H9 (cell line): ENCODE measurements around the gene PCNX2. TPM values are rescaled to one million over a fixed set of nuclear protein-coding genes. Genes with fewer than 3 reads are reported as not detected.

ENCODE experiments used
- DNase-seq: peaks from one replicate; pipeline ENCODE4 v3.0.0-alpha.2; 2017
- H2AFZ ChIP-seq: one replicate; pipeline ENCODE4 v1.6.1; 2013; ENCODE audit warnings: mild to moderate bottlenecking, low read length, control low read depth, moderate library complexity
- H2AK5ac ChIP-seq: 2 replicates; pipeline ENCODE4 v1.6.1; 2013; ENCODE audit warnings: low read length, control low read depth, mixed read lengths; ENCODE audit not compliant: insufficient read length
- H2BK120ac ChIP-seq: one replicate; pipeline ENCODE4 v1.6.1; 2013; ENCODE audit warnings: low read depth, mild to moderate bottlenecking, low read length, control low read depth, inconsistent platforms; ENCODE audit not compliant: poor library complexity, severe bottlenecking
- H2BK12ac ChIP-seq: 2 replicates; pipeline ENCODE4 v1.6.1; 2013; ENCODE audit warnings: low read length, control low read depth, mixed read lengths, low read depth; ENCODE audit not compliant: insufficient read length
- H2BK15ac ChIP-seq: 2 replicates; pipeline ENCODE4 v1.6.1; 2013; ENCODE audit warnings: low read depth, low read length, control low read depth
- H2BK20ac ChIP-seq: one replicate; pipeline ENCODE4 v1.6.1; 2013; ENCODE audit warnings: low read depth, mild to moderate bottlenecking, low read length, control low read depth, inconsistent platforms; ENCODE audit not compliant: poor library complexity, severe bottlenecking
- H2BK5ac ChIP-seq: 2 replicates; pipeline ENCODE4 v1.6.1; 2013; ENCODE audit warnings: low read length, control low read depth, mixed read lengths; ENCODE audit not compliant: insufficient read length
- H3K14ac ChIP-seq: 2 replicates; pipeline ENCODE4 v1.6.1; 2013; ENCODE audit warnings: low read length, control low read depth; ENCODE audit not compliant: insufficient read depth
- H3K18ac ChIP-seq: 2 replicates; pipeline ENCODE4 v1.6.1; 2013; ENCODE audit warnings: low read depth, mild to moderate bottlenecking, mixed read lengths, low read length, control low read depth; ENCODE audit not compliant: insufficient read length
- H3K23ac ChIP-seq: 2 replicates; pipeline ENCODE4 v1.6.1; 2013; ENCODE audit warnings: low read length, control low read depth, mixed read lengths, low read depth; ENCODE audit not compliant: insufficient read length
- H3K23me2 ChIP-seq: 2 replicates; pipeline ENCODE4 v1.6.1; 2013; ENCODE audit warnings: low read depth, mild to moderate bottlenecking, mixed read lengths, low read length, control low read depth; ENCODE audit not compliant: insufficient read length, poor library complexity, severe bottlenecking
- H3K27ac ChIP-seq: 2 replicates; pipeline ENCODE4 v1.5.1; 2013; ENCODE audit warnings: low read length, control low read depth, mixed read lengths, low read depth; ENCODE audit not compliant: insufficient read length
- H3K27me3 ChIP-seq: 2 replicates; pipeline ENCODE4 v1.6.1; 2013; ENCODE audit warnings: low read length, control low read depth, inconsistent platforms; ENCODE audit not compliant: insufficient read depth
- H3K4ac ChIP-seq: 2 replicates; pipeline ENCODE4 v1.6.1; 2013; ENCODE audit warnings: low read depth, mild to moderate bottlenecking, control low read depth, inconsistent platforms, low read length, moderate library complexity
- H3K4me1 ChIP-seq: 2 replicates; pipeline ENCODE4 v1.6.1; 2013; ENCODE audit warnings: low read length, control low read depth, inconsistent platforms; ENCODE audit not compliant: insufficient read depth
- H3K4me2 ChIP-seq: 2 replicates; pipeline ENCODE4 v1.6.1; 2013; ENCODE audit warnings: low read length, control low read depth, mixed read lengths; ENCODE audit not compliant: insufficient read length, insufficient read depth
- H3K56ac ChIP-seq: 2 replicates; pipeline ENCODE4 v1.6.1; 2013; ENCODE audit warnings: low read depth, mild to moderate bottlenecking, mixed read lengths, low read length, control low read depth; ENCODE audit not compliant: insufficient read length
- H3K79me1 ChIP-seq: 2 replicates; pipeline ENCODE4 v1.6.1; 2013; ENCODE audit warnings: low read depth, mild to moderate bottlenecking, moderate library complexity, low read length, control low read depth, inconsistent platforms; ENCODE audit not compliant: insufficient read depth, poor library complexity, severe bottlenecking
- H3K79me2 ChIP-seq: 2 replicates; pipeline ENCODE4 v1.6.1; 2013; ENCODE audit warnings: low read length, control low read depth, inconsistent platforms; ENCODE audit not compliant: insufficient read depth
- H3K9ac ChIP-seq: 2 replicates; pipeline ENCODE4 v1.6.1; 2013; ENCODE audit warnings: low read length, control low read depth, mixed read lengths; ENCODE audit not compliant: insufficient read length; ENCODE audit errors: extremely low read depth
- H3K9me3 ChIP-seq: one replicate; pipeline ENCODE4 v1.6.1; 2013; ENCODE audit warnings: low read depth, low read length, inconsistent platforms; ENCODE audit not compliant: control insufficient read depth
- H3T11ph ChIP-seq: one replicate; pipeline ENCODE4 v1.6.1; 2013; ENCODE audit warnings: mild to moderate bottlenecking, low read length, control low read depth, inconsistent platforms
- H4K20me1 ChIP-seq: one replicate; pipeline ENCODE4 v1.6.1; 2013; ENCODE audit not compliant: control insufficient read depth, insufficient read length, insufficient read depth
- H4K5ac ChIP-seq: 2 replicates; pipeline ENCODE4 v1.6.1; 2013; ENCODE audit warnings: low read depth, mild to moderate bottlenecking, mixed read lengths, low read length, control low read depth; ENCODE audit not compliant: insufficient read length
- H4K8ac ChIP-seq: replicated peaks from 2 replicates; pipeline ENCODE4 v1.6.1; 2013; ENCODE audit warnings: low read length, control low read depth, mixed read lengths, low read depth; ENCODE audit not compliant: insufficient read length
- H4K91ac ChIP-seq: 2 replicates; pipeline ENCODE4 v1.6.1; 2013; ENCODE audit warnings: low read depth, mild to moderate bottlenecking, moderate library complexity, mixed read lengths, low read length, control low read depth; ENCODE audit not compliant: insufficient read length
- H3K27ac Mint-ChIP-seq, 3 experiments: 2 replicates in 2 of 3; 3 replicates in 1 of 3; pipeline ENCODE4 v1.8.0; 2020 to 2021; ENCODE audit warnings: mixed read lengths in 3 of 3, mild to moderate bottlenecking in 1 of 3, moderate library complexity in 1 of 3
- H3K27me3 Mint-ChIP-seq: 2 replicates; pipeline ENCODE4 v1.8.0; 2021; ENCODE audit warnings: low read depth, mild to moderate bottlenecking, moderate library complexity, mixed read lengths
- H3K36me3 Mint-ChIP-seq, 3 experiments: 2 replicates in 2 of 3; 3 replicates in 1 of 3; pipeline ENCODE4 v1.8.0; 2020 to 2021; ENCODE audit warnings: low read depth in 3 of 3, mixed read lengths in 3 of 3; ENCODE audit not compliant: insufficient read depth in 1 of 3
- H3K4me1 Mint-ChIP-seq, 2 experiments: 2 replicates each; pipeline ENCODE4 v1.8.0; 2020; ENCODE audit warnings: mixed read lengths in 2 of 2
- H3K4me3 Mint-ChIP-seq, 2 experiments: 2 replicates in 1 of 2; 3 replicates in 1 of 2; pipeline ENCODE4 v1.8.0; 2020 to 2021; ENCODE audit warnings: mild to moderate bottlenecking in 2 of 2, mixed read lengths in 2 of 2, moderate library complexity in 1 of 2
- H3K9me3 Mint-ChIP-seq, 2 experiments: 2 replicates in 1 of 2; 3 replicates in 1 of 2; pipeline ENCODE4 v1.8.0; 2020; ENCODE audit warnings: mild to moderate bottlenecking in 2 of 2, mixed read lengths in 2 of 2, moderate library complexity in 1 of 2
- WGBS: extraction: QIAGEN DNeasy Blood & Tissue Kit; methylation state at CpG from one replicate; pipeline ENCODE4 v1.1.7; 2013; ENCODE audit warnings: missing lambda C conversion rate, low lambda C conversion rate, mixed read lengths; ENCODE audit not compliant: insufficient read length; ENCODE audit errors: extremely low coverage; 5-methylcytosine and 5-hydroxymethylcytosine counted together
- total RNA-seq: library from RNA; stranded (reverse); gene quantifications from 2 replicates; pipeline ENCODE4 v1.2.1, GENCODE V29; 2021
- TF ChIP-seq, protein P1 (sequence below): fragments of 200-600 bp; sonication (generic); conservative IDR thresholded peaks from 3 replicates; pipeline ENCODE4 v1.8.0; 2021; ENCODE audit warnings: antibody characterized with exemption, mild to moderate bottlenecking

Gene PCNX2
- total RNA-seq, 1 experiment from 2014 or later, result 45.1 TPM

GRCh38 chr1:233197940-233198339, 97.6 kb downstream of the PCNX2 start:
- H2BK12ac ChIP-seq, result no peak overlapping the region
- TF ChIP-seq, protein P1, sequence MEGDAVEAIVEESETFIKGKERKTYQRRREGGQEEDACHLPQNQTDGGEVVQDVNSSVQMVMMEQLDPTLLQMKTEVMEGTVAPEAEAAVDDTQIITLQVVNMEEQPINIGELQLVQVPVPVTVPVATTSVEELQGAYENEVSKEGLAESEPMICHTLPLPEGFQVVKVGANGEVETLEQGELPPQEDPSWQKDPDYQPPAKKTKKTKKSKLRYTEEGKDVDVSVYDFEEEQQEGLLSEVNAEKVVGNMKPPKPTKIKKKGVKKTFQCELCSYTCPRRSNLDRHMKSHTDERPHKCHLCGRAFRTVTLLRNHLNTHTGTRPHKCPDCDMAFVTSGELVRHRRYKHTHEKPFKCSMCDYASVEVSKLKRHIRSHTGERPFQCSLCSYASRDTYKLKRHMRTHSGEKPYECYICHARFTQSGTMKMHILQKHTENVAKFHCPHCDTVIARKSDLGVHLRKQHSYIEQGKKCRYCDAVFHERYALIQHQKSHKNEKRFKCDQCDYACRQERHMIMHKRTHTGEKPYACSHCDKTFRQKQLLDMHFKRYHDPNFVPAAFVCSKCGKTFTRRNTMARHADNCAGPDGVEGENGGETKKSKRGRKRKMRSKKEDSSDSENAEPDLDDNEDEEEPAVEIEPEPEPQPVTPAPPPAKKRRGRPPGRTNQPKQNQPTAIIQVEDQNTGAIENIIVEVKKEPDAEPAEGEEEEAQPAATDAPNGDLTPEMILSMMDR, result no peak
- H2BK120ac ChIP-seq, result no peak overlapping the region
- no peaks in the 10 kb centered on the region for H3K79me2 ChIP-seq
- Mint-ChIP-seq H3K36me3 (peaks cover 75 to 91% (median 80%) of the 10 kb centered on the region in 3 experiments), H3K4me1 (peaks cover 0 to 5% of the 10 kb centered on the region in 2 experiments; a peak in 1 of 4 replicates), H3K9me3 (peaks cover 12 to 24% of the 10 kb centered on the region in 2 experiments), H3K27ac (no peak overlapping the region), H3K4me3 (no peak overlapping the region), H3K27me3 (no peaks in the 10 kb centered on the region)
- H3K56ac ChIP-seq, result no peak overlapping the region
- H4K5ac ChIP-seq, result no peak overlapping the region
- no peak overlapping the region for H3K4ac ChIP-seq
- no peaks in the 10 kb centered on the region for H3K79me1 ChIP-seq
- no peaks in the 10 kb centered on the region for H3K27me3 ChIP-seq
- no peak overlapping the region for H2BK20ac ChIP-seq
- no peak overlapping the region for H3K18ac ChIP-seq
- H3K9me3 ChIP-seq, result no peaks in the 10 kb centered on the region
- H4K8ac ChIP-seq, result no peak overlapping the region
- no peak overlapping the region for H3K4me2 ChIP-seq
- no peak overlapping the region for H3K23ac ChIP-seq
- DNase-seq, result no peak
- H4K91ac ChIP-seq, result no peak overlapping the region
- H3K9ac ChIP-seq, result no peak overlapping the region
- no peak overlapping the region for H2BK15ac ChIP-seq
- H2AK5ac ChIP-seq, result no peak overlapping the region
- no peaks in the 10 kb centered on the region for H4K20me1 ChIP-seq
- H3T11ph ChIP-seq, result no peak overlapping the region
- no CpG with 5 or more reads among the region's 2 CpGs for WGBS
- H2BK5ac ChIP-seq, result no peak overlapping the region
- no peak overlapping the region for H2AFZ ChIP-seq
- no peaks in the 10 kb centered on the region for H3K23me2 ChIP-seq
- H3K14ac ChIP-seq, result no peak overlapping the region
- no peaks in the 10 kb centered on the region for H3K4me1 ChIP-seq
- H3K27ac ChIP-seq, result no peak overlapping the region
